Measurements from ENCODE around the gene TMEM161A. TPM values are rescaled to one million over a fixed set of nuclear protein-coding genes. Genes with fewer than 3 reads are reported as not detected.

Gene TMEM161A
- total and polyA plus RNA-seq, 9 of the 15 experiments (the other 6 are each of a cell fraction or from before 2014, with no cell fraction given), result 0.63 to 92.3 (median 38.9) TPM

GRCh38 chr19:19083413-19084178, 54.7 kb downstream of the TMEM161A start:
- no peak overlapping the region for H3K4me3 ChIP-seq
- ATAC-seq (no peak), FAIRE-seq (no peak), DNase-seq (ENCODE audit: extremely low read depth in 1 of 4, low spot score in 3 of 4) (no peak)
- H3K4me2 ChIP-seq (ENCODE audit: insufficient read depth, low read length), result no peak overlapping the region
- H3K27ac ChIP-seq (ENCODE audit: extremely low read depth, low read depth, low read length), result no peak overlapping the region
- ChIA-PET POLR2A (interaction anchor here (1.1 kb wide), 1 partner anchor 15 kb away, joined by 3 read pairs; no protein-coding TSS in a partner anchor), CTCF (ENCODE audit: low intra/inter-chr PET ratio) (no interaction called here)
- H2AFZ ChIP-seq (ENCODE audit: low read depth, low read length), result no peak overlapping the region
- in situ Hi-C loops (cut with MboI) (no loop called here), intact Hi-C loops (cut with micrococcal nuclease) (no loop called here)
- BruUV-seq (replicated peaks), result no TSS peak
- H3K27me3 ChIP-seq (ENCODE audit: control insufficient read depth in 2 of 2, insufficient read depth in 2 of 2, low read length in 2 of 2), result no peaks in the 10 kb centered on the region
- H3K9me3 ChIP-seq (replicated peaks; ENCODE audit: control insufficient read depth, insufficient read depth, low read depth, low read length), result no peaks in the 10 kb centered on the region
- WGBS (ENCODE audit: insufficient coverage, low coverage, missing lambda C conversion rate), result 93% methylated on average over 7 of the region's 10 CpGs
- H3K79me2 ChIP-seq (ENCODE audit: control insufficient read depth, insufficient read depth, low read length), result peaks cover 22% of the 10 kb centered on the region
- peaks cover 6% of the 10 kb centered on the region; the same call in 1 of the 2 replicates for H4K20me1 ChIP-seq (replicated peaks; ENCODE audit: control insufficient read depth, insufficient read depth, low read length)
- peaks cover 4% of the 10 kb centered on the region for H3K9me1 ChIP-seq (ENCODE audit: control insufficient read depth, insufficient read depth, low read length)
- H3K9ac ChIP-seq (ENCODE audit: insufficient read depth in 1 of 2, low read depth in 2 of 2, low read length in 2 of 2), result peak overlapping the region in 1 of 2 experiments; percentile 45; a peak in 1 of 4 replicates
- peaks cover 15% of the 10 kb centered on the region; the same call in 2 of the 3 replicates for H3K36me3 ChIP-seq (ENCODE audit: control insufficient read depth, insufficient read depth, low read length)
- TF ChIP-seq SIN3A (IDR thresholded peaks at IDR 0.05; ENCODE audit: borderline replicate concordance in 2 of 2, control insufficient read depth in 1 of 2, low read depth in 2 of 2, low read length in 2 of 2) (no peak), POLR2G (IDR thresholded peaks at IDR 0.05; ENCODE audit: low read depth, low read length) (peak; percentile 33; the same call in 1 of the 2 replicates)
- H3K4me1 ChIP-seq (replicated peaks in 1 of 2; ENCODE audit: control insufficient read depth in 2 of 2, insufficient read depth in 2 of 2, low read length in 2 of 2), result peaks cover 7 to 16% of the 10 kb centered on the region in 2 experiments; a peak in 2 of 5 replicates

GRCh38 chr19:19081642-19082151, 56.6 kb downstream of the TMEM161A start:
- FAIRE-seq, result peak; percentile 23
- POLR2A ChIA-PET, result no interaction called here
- Histone ChIP-seq H2AFZ (ENCODE audit: low read depth, low read length) (no peak overlapping the region), H3K36me3 (ENCODE audit: control insufficient read depth, insufficient read depth, low read length) (peaks cover 26% of the 10 kb centered on the region; the same call in 2 of the 3 replicates), H4K20me1 (replicated peaks; ENCODE audit: control insufficient read depth, insufficient read depth, low read length) (peaks cover 6% of the 10 kb centered on the region; the same call in 1 of the 2 replicates), H3K79me2 (ENCODE audit: control insufficient read depth, insufficient read depth, low read length) (peaks cover 31% of the 10 kb centered on the region), H3K9me1 (ENCODE audit: control insufficient read depth, insufficient read depth, low read length) (peaks cover 4% of the 10 kb centered on the region), H3K9ac (ENCODE audit: insufficient read depth in 1 of 2, low read depth in 2 of 2, low read length in 2 of 2) (peak overlapping the region in 1 of 2 experiments; percentile 85; a peak in 2 of 4 replicates), H3K27me3 (ENCODE audit: control insufficient read depth in 2 of 2, insufficient read depth in 2 of 2, low read length in 2 of 2) (no peaks in the 10 kb centered on the region), H3K9me3 (replicated peaks; ENCODE audit: control insufficient read depth, insufficient read depth, low read depth, low read length) (no peaks in the 10 kb centered on the region), H3K4me1 (replicated peaks in 1 of 2; ENCODE audit: control insufficient read depth in 2 of 2, insufficient read depth in 2 of 2, low read length in 2 of 2) (peaks cover 7 to 16% of the 10 kb centered on the region in 2 experiments; a peak in 3 of 5 replicates), H3K27ac (ENCODE audit: extremely low read depth, low read depth, low read length) (peak overlapping the region; percentile 10; the same call in 1 of the 3 replicates), H3K4me2 (ENCODE audit: insufficient read depth, low read length) (no peak overlapping the region; the same call in 1 of the 2 replicates), H3K4me3 (no peak overlapping the region)
- in situ Hi-C loops (cut with MboI), result no loop called here
- peak; percentile 27; the same call in 2 of the 3 replicates for ATAC-seq
- CTCF ChIA-PET (ENCODE audit: low intra/inter-chr PET ratio), result no interaction called here
- no TSS peak for BruUV-seq (replicated peaks)
- 71% methylated on average over 16 of the region's 16 CpGs for WGBS (ENCODE audit: insufficient coverage, low coverage, missing lambda C conversion rate)
- peak in 1 of 4 experiments; percentile 41 for DNase-seq (ENCODE audit: extremely low read depth in 1 of 4, low spot score in 3 of 4)
- intact Hi-C loops (cut with micrococcal nuclease), result no loop called here
- TF ChIP-seq ZSCAN32 (CRISPR knock-in tag; IDR thresholded peaks at IDR 0.05) (no peak), CREB1 (IDR thresholded peaks at IDR 0.05) (peak; percentile 44; the same call in 1 of the 2 replicates), CREB1 (CRISPR knock-in tag; IDR thresholded peaks at IDR 0.05) (0 out of 2 replicates have a peak, but pooled peaks have one; percentile 41), L3MBTL2 (IDR thresholded peaks at IDR 0.05) (no peak), CREM (IDR thresholded peaks at IDR 0.05; ENCODE audit: low read depth) (peak; percentile 75), ZBTB12 (CRISPR knock-in tag; IDR thresholded peaks at IDR 0.05) (peak; percentile 70), GABPA (tag; conservative IDR thresholded peaks at IDR 0.05; ENCODE audit: low read depth) (peak; percentile 48), POLR2G (IDR thresholded peaks at IDR 0.05; ENCODE audit: low read depth, low read length) (0 out of 2 replicates have a peak, but pooled peaks have one; percentile 27), NFIC (IDR thresholded peaks at IDR 0.05) (peak; percentile 30; the same call in 1 of the 2 replicates), ATF1 (CRISPR knock-in tag; IDR thresholded peaks at IDR 0.05) (no peak), ATF1 (tag; IDR thresholded peaks at IDR 0.05) (peak; percentile 76)
